Amniotic epithelial cell (primary cell): Measurements from ENCODE around the gene EPS15.
A peak's percentile ranks its signal among the peaks of the same experiment; 100 is the strongest.
"Not testable (repeated sequence)": the region's sequence is repeated elsewhere in the genome, so short reads cannot be mapped to it uniquely, and the experiment has no call there.

Experiments
- DNase-seq: peaks from one replicate; pipeline ENCODE4 v3.0.0-alpha.2; 2010; ENCODE audit warnings: low read depth

The EPS15 gene

DNA sequence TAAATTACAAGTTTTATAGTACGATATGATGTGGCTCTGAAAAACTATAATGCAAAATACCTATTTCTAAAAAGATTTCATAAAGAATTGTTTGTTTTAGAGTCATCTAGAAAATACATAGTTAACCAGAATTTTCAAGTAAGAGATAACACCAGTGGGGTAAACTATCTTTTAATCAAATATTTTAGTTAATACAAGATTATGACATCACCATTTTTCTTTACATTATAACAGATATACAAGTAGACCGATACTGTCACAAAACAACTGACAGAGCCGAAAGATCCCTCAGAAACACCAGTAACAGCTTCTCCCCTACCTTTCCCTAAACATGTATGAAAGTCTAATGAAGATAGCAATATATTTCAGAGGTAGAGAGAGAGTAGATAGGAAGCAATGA lies 54.2 kb downstream of the EPS15 start:
- no peak for DNase-seq

DNA sequence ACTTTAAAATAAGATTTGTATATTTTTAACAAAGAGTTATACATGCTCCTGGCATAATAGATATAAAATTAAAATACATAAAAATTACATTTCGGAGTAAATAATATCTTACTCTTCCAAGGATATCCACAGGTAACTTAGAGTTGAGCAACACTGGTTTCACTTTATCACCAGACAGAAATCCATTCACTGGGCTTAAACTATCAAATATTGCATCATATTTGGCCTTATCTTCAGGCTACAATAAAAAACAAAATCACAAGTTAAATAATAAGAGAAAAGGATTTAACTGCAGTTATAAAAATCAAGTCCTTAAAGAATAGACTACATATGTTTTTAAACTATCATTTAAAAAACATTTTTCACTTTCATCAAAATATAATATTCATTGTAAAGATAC lies 55.5 kb downstream of the EPS15 start:
- peak; percentile 52 for DNase-seq

DNA sequence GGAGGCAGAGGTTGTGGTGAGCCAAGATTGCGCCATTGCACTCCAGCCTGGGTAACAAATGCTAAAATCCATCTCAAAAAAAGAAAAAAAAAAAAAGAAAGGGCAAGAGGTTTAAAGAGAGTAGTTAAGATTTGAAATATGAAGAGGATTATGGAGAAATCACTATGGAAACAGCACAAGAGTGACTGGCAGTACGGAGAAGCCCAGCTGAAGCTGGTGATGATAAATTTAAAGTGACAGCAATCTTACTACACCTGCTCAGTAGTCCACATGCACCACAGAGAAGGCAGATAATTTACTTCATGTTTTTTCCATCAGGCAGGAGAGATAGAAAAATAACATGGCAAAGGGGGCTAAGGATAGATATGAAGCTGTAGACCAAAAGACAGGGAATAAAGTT lies 56.8 kb downstream of the EPS15 start:
- not testable (repeated sequence) for DNase-seq

DNA sequence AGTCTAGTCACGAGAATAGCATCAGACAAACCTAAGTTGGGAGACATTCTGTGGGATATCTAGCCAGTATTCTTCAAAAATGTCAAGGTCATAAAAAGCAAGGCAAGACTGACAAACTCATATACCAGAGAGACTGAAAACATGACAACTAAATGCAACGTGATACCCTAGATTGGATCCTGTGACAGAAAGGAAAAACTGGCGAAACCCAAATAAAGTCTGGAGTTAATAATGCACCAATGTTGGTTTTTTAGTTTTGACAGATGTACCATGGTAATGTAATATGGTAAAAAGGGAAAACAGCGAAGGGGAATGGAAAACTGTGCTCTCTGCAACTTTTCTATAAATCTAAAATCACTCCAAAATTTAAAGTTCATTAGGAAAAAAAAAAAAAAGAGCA lies 64.5 kb downstream of the EPS15 start:
- DNase-seq = no peak

DNA sequence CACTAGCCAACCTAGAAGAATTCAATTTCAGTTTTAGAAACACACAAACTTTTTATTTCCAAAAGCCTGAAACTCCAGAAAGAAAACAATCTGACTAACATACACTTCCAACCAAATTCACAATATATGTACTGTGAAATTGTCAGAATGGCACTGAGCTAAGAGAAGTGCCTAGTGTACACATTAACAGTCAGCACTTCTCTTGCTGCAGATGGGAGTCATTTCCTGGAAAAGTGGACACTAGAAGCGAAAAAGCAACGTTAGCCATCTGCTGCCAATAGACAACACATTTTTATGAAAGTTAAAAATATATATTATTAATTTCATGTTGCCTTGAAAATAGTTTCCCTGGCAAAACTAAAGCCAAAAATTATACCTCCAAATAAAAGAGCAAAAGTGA lies 66.1 kb downstream of the EPS15 start:
- no peak for DNase-seq

DNA sequence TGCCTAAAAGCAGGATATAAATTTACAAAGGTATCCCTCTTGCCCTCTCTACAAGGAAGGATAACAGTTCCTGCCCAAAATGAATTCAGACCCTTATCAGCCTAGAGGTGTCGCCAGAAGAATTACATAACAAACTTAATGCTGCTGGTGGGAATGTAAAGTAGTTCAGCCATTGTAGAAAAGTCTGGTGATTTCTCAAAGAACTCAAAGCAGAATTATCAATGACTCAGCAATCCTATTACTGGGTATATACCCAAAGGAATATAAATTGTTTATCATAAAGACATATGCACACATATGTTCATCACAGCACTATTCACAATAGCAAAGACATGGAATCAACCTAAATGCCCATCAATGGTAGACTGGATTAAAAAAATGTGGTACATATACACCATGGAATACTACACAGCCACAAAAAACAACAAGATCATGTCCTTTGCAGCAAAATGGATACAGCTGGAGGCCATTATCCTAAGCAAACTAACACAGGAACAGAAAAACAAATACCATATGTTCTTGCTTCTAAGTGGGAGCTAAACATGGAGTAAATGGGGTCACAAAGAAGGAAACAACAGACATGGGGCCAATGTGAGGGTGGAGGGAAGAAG lies 70.1 kb downstream of the EPS15 start:
- DNase-seq = not testable (repeated sequence)

DNA sequence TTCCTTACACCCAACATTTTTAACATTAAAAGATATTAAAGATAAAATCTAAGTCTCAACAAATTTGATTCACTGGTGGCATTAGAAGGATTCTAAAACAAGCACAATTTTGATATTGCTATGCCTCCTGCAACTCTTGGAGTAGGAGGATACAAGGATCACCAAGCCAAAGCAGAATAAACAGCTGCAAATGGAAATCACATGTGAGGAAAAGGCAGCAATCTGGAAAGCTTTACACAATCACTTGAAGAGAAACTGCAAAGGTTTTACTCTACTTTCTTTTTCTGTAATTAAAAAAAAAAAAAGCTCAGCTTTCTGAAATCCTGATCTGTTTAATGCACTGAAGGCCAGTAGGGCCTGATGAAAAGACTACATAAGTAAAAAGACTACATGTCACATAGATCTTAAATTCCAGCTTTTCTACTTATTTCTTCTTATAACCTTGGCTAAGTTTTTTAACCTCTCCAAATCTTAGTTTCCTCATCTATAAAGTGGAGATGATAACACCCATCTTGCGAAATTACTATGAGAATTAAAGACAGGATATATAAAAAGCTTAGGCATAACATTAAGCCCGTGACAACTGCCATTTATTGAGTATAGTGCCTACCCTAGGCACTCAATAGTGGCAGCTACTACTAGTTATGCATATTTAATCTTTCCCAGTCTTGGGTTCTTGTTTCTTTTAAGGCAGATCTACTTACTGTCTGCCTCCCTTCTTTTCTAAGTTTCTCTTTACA lies 73.5 kb downstream of the EPS15 start:
- no peak for DNase-seq

DNA sequence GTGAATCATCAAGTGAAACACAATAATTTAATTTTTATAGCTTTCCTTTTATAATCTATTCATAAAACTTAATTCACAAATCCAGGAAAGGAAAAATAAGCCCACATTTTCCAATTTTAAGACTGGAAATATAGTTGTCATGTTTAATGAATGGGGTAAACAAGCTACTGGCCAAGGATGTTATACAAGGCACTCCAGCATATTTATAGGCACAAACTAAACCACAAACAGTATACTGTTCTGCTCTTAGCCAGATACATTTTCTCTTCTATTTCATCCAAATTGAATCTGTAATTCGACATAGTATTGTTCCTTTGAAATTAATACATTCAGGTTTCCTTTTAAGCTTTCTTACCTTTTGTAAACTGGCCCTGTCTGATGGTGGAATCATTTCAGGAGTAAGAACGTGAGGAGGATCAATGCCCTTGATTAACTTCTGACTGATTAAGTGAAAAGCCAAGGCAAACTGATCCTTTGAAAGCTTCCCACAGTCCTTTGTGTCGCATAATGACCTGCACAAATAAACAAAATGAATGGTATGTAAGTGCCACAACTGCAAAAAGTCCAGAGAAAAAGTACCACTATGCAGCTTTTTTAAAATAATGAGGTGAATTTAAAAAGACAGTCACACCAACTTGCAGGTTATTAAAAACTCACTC lies 74.4 kb downstream of the EPS15 start:
- no peak for DNase-seq

DNA sequence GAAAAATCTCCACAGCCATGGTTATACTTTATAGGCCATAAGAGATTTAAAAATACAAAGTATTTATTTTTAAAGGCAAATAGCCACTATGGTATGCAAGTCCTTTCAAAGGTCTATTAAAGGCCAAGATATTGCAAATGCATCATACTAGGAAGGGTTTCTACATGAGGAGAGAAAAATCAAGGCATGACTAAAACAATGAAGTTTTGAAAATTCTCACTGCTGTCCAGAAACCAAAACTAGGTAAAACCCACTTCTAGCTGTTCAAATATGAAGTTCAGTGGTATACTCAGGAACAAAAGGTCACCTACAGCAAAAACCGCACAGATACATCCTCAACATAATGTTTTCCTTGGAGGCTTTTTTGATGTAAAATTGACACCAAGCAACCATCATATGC lies 75.0 kb downstream of the EPS15 start:
- no peak for DNase-seq

DNA sequence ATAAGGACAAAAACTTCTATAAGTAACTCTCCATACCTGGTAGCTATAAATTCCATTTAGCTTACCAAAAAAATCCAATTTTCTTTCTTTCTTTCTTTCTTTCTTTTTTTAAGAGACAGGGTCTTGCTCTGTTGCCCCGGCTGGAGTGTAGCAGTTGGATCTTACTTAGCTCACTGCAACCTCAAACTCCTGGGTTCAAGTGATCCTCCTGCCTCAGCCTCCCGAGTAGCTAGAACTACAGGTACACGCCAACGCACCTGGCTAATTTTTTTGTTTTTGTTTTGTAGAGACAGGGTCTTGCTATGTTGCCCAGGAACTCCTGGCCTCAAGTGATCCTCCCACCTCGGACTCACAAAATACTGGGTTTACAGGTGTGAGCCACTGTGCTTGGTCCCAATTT lies 75.5 kb downstream of the EPS15 start:
- no peak for DNase-seq

DNA sequence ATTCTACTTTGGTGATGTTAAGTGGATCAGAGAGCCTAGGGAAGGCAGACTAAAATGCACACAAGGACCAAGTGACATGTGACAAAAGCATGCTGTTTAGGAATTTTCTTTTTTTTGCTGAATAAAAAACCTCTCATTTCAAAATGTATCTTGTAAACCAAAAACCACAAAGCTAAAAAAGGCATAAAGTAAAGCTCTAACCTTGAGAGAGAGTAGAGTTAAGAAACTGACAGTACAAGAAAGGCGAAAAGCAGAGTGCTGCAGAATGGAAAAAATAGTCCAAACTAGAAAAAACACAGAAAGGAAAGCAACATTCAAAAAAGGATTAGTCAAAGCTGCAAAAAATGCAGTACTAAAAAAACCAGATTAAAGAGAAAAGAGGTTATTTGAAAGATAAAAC lies 76.5 kb downstream of the EPS15 start:
- DNase-seq = peak; percentile 18

DNA sequence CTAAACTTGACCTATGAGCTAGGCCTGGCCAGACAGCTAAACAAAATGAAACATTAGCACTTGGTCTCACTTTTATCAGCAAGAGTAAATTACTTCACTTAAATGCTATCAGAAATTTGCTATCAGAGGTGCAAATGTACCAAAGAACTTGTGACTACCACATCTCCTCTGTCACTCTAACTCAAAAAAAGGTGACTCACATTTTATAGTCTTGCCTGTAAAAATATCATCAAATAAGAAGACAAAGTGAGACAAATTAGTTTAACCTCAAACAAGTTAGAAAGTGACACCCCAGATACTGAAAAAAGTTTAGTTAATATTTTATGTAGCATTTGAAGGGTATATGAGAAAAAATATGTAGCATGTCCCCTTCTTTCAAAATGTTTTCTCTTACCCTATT lies 76.9 kb downstream of the EPS15 start:
- no peak for DNase-seq

DNA sequence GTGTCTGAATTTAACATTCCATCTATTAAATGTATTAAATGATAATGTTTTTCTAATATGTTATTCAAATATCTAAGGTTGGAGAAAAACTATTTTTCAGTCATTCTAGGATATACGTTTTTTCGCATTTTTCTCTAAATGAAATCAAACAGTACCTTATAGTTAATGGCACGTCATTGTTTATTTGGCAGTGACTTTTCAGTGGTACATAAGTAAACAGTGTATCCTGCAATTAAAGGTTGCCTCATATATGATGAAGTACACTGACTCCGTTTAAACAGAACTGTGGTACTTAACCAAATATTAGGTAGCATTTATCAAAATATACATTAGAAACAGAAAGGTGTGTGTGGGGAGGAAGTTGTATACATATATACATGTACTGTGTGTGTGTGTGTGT lies 79.2 kb downstream of the EPS15 start:
- no peak for DNase-seq

DNA sequence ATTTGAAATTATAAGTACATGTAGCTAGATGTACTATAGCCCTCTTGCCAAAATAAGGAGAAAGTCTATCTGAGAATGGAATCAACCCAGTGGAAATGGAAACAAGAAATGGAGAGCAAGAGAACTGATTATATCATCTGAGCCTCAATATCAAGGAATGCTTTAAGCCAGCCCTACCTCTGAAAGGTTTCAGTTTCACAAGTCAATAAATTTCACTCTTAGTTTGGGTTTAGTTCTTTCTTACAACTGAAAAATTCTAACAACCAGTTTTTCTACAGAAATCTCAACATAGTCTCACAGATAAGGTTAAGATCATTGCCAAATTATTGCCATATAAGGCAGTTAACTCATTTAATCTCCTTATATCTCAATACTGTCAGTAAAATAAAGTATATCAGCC lies 80.0 kb downstream of the EPS15 start:
- no peak for DNase-seq

DNA sequence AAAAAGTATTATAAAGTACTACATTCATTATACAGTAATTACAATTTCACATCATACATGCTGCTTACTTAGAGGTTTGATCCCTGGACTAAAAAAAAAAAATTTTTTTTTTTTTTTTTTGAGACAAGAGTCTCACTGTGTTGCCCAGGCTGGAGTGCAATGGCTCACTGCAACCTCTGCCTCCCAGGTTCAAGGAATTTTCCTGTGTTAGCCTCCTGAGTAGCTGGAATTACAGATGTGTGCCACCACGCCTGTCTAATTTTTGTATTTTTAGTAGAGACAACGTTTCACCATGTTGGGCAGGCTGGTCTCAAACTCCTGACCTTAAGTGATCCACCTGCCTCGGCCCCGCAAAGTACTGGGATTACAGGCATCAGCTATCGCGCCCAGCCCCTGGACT lies 81.7 kb downstream of the EPS15 start:
- DNase-seq = not testable (repeated sequence)

DNA sequence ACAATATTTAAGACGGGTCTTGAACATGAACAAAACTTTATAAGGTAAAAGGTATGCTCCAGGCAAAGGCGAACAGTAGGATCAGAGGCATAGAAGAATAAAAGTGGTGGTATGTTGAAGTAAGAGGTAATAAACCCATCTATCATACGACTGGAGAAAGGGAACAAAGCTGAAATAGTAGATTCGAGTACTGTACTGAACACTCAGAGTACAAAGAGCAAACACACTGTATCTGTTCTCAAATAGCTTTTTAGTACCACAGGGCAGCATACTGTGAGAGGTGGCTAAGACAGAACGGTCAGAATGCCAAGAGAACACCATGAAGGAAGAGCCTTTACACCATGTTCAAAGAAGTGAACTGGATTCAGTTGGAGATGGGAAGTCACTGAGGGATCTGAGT lies 83.2 kb downstream of the EPS15 start:
- no peak for DNase-seq

DNA sequence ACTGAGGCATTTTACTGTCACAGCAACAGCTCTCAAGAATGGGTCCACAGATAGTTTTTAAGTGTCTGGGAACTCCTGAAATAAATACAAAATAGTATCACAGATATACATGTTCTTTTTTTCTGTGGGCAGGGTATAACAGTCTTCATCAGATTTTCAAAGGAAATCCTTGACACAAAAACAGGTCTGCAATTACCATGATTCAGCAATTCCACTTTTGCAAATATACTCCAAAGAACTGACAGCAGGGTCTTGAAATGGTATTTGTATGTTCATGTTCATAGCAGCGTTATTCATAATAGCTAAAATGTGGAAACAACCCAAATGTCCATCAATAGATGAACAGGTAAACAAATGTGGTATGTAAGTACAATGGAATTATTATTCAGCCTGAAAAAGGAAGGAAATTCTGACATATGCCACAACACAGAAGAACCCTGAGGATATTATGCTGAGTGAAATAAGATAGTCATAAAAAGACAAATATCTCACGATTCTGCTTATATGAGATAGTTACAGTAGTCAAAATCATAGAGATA lies 85.0 kb downstream of the EPS15 start:
- no peak for DNase-seq

DNA sequence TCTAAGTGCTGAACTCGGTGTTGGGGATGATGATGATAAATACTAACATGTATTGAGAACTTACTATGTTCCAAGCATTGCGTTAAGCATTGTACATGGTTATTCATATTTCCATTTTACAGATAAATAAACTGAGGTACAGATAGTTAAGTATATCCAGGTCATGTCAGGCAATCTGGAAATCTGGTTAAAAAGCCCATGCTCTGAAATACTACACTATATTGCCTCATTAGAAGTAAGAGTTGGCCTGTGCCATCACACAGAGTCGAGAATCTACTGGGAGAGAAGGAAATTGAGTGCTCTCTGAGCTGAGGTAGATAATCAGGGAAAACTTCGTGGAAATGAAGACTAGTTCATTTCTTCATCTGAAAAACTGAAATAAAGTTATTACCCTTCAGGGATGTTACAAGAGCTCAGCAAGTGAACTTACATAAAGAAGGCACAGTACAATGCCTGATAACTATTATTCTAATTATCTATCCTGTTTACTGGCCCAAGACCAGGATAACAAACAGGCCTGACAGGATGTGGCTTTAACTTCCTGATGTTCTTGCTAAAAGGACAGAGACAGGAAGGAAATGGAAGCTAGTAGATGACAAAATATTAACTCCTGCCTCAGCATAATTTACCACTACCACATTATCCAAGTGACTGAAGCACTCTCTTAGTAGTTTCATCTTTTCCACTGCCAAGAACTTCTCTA lies 85.6 kb downstream of the EPS15 start:
- DNase-seq = no peak

DNA sequence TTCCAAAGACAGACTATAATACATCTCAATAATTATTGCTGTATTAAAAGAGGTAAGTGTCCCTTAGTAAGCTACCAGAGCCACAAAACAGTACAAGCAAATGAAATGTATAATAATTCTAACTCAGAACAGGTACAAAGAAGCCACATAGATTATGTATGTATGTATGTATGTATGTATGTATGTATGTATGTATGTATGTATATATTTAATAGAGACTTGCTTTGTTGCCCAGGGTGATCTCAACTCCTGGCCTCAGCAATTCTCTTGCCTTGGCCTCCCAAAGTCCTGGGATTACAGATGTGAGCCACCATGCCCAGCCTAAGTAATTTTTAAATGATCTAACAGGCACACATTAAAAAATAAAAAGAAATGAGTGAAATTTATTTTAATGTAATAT lies 86.9 kb downstream of the EPS15 start:
- DNase-seq = no peak

DNA sequence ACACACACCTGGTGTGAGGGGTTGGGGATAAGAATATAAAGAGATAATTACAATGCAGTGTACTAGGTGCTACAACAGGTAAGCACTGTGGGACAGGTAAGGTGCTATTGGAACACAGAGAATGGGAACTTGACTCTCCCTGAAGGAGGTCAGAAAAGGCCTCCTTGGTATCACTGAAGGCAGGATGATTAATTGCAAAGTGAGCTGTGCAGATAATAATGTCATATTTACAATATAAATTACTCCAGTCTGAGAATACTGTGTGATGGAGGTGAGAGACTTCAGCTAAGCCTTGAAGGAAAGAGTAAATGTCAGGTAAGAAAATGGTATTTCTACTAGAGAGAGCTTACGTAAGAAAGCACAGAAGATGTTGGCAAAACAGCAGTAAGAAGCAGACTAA lies 91.6 kb downstream of the EPS15 start:
- no peak for DNase-seq

DNA sequence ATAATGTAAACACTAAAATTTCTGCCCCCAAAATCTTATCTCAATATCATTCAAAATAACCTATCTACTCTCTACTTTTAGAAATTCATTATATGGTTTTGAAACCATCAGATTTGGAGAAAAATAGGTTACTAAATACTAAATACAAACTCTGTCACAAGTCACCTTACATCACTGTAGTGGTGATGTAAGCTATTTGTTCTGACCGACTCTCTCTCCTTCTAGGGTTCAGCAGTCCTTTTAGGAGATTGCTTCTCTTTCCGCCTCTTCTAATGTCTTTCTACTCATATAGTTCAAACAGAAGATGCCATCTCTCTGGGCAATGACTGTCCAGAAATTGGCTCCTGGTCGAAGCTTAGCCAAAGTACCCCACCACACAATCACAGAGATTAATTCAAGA lies 93.1 kb downstream of the EPS15 start:
- DNase-seq = no peak

DNA sequence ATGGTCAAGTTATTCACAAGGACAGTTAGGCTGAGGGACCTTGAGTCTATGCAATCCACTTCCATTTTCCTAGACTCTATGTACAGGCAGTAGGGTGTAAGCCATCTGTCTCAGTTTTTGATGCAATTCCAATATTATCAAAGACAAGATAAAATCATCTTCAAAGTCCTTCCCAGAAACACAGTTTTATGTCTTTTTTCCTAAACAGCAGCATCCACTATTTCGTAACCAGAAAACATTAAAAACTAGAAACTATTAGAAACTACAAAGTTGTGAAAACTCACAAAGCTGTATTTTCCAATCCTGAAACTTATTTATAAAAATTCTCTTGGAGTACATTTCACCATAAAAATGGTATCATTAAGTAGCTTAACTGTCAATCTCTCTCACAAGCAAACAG lies 93.8 kb downstream of the EPS15 start:
- DNase-seq = no peak
